ENCODE data around the gene C14orf119.

- TF ChIP-seq, protein P1, sequence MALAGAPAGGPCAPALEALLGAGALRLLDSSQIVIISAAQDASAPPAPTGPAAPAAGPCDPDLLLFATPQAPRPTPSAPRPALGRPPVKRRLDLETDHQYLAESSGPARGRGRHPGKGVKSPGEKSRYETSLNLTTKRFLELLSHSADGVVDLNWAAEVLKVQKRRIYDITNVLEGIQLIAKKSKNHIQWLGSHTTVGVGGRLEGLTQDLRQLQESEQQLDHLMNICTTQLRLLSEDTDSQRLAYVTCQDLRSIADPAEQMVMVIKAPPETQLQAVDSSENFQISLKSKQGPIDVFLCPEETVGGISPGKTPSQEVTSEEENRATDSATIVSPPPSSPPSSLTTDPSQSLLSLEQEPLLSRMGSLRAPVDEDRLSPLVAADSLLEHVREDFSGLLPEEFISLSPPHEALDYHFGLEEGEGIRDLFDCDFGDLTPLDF (CRISPR knock-in tag; IDR thresholded peaks at IDR 0.05), result no peak
- TF ChIP-seq ZNF416 (CRISPR knock-in tag; IDR thresholded peaks at IDR 0.05) (no peak), NR2C2 (CRISPR knock-in tag; IDR thresholded peaks at IDR 0.05) (no peak)
Measured at GRCh38 chr14:23146351-23146910, 51.1 kb downstream of the C14orf119 start.

All from WTC11 (cell line).